GM19328 (cell line): ENCODE measurements around the gene MYOM3.

ENCODE experiments used
- ATAC-seq: cut with Tn5 transposase; IDR thresholded peaks from one replicate; pipeline ENCODE4 v1.9.1; 2021; ENCODE audit warnings: mild to moderate bottlenecking, moderate library complexity; ENCODE audit not compliant: unreplicated experiment

MYOM3 gene

GRCh38 chr1:24139222-24139489 is 27.2 kb upstream of the MYOM3 start:
- no peak for ATAC-seq

DNA sequence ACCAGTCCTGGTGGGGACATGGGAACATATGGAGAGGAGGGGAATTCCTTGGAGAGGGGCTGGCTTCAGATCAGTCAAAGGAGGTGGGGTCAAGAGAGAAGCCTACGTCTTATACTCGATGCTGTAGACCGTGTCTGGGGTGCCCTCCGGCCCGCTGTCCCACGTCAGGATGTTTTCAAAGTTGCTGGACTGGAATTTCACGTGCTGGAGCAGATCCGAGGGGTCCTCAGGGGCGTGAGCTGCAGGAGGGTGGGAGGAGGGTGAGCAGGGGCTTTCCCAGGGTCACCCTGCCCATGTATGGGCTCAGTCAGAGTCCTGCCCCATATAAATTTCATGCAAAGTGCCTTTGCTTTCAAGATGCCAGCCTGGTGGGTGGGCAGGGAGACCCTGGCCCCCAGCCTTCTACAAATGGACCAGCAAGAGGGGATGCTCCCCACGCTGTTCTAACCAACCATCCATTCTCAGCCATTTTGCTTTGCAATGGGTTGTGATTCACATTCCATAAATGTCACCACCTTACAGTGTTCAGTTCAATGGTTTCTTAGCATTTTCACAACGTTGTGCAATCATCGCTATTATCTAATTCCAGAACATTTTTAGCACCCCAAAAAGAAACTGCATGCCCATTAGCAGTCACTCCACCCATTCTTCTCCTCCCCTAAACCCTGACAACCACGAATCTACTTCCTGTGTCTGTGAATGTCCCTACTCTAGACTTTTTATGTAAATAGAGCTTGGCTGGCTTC is 26.7 kb upstream of the MYOM3 start:
- ATAC-seq: no peak

GRCh38 chr1:24136956-24137539 is 25.1 kb upstream of the MYOM3 start:
- ATAC-seq: no peak

DNA sequence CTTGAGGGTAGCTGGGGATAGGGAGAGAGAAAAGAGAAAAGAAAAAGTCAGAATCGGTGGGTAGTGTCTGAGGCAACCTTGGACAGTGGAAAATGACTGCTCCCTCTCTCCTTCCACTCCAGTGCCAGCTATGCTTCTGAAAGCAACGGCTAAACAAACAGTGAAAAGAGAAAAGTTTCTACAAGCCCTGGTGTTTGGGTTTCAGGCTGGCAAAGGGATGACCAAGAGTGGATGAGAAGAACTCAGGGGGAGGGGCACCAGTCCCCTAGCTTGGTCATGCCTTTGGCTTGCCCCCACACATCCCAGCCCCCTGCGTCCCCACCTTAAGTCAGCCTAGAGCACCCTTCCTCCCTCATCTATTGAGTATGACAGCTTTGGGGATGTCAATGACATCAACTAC is 22.4 kb upstream of the MYOM3 start:
- no peak for ATAC-seq

DNA sequence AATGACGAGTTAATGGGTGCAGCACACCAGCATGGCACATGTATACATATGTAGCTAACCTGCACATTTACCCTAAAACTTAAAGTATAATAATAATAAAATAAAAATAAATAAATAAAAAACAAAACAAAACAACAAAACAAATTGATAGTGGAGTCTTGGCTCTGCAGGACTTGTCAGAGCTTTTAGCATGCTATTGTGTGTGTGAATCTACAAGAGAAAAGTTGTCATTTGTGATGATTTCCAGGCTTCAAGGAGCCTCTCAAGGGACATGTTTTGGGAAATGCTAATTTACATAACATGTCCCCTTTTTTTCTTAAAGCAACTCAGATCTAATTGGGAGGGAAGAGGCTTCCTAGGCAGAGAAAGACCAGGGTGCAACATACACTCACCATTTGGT is 21.9 kb upstream of the MYOM3 start:
- ATAC-seq: no peak

DNA sequence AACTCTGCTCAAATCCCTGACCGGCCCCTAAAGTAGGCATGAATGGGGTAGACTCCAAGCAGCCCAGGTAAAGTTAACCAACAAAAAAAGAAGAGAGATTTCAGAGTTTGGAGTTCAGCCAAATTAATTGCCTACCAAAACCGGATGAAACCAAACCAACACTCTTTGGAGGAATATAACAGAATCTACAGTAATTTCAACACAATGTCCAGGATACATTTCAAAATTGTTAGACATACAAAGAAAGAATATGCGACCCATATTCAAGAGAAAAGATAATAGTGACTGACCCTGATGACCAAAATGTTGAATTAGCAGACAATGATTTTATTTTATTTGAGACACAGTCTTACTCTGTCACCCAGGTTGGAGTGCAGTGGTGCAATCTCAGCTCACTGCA is 18.4 kb upstream of the MYOM3 start:
- no peak for ATAC-seq

DNA sequence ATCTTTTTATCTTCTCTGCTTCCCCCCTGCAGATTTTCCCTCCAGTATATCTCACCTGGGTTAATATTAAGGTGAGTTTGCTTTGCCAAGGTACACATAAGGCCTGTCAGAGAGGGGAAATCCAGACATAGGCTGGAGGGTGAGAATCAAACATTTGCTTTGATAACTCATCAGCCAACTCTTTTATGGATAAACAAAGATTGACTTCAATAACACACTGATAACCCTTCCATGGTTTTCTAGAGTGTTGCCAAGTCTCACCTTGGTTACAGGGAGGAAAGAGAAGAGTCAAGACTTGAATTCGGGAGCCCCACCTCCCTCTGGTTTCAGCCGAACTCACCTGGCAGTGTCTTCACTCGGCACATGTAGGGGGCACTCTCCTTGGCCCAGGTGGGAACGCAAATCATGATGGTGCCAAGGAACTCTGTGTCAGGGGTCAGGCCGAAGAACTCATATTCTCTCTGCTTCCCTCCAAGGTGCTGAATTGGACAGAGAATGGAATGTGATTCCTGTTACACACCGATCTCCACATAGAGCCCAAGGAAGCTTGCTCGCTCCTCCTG is 15.9 kb upstream of the MYOM3 start:
- ATAC-seq: no peak

DNA sequence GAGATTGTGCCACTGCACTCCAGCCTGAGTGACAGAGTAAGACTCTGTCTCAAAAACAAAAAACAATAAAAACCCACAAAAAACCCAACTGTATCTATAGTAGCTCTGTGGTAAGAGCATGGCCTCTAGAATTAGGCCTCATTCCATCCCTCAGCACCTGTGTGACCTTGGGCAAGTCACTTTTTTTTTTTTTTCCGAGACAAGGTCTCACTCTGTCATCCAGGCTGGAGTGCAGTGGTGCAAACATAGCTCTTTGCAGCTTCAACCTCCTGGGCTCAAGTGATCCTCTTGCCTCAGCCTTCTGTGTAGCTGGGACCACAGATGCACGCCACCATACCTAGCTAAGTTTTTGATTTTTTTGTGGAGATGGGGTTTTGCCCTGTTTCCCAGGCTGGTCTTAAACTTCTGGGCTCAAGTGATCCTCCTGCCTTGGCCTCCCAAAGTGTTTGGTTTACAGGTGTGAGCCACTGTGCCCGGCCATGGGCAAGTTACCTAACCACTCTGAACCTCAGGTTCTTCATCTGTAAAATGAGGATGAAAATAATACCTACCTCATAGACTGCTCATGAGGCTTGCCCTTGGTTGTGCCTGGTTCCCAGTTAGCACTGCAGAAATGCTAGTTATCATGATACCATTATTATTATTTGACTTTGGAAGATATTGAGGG is 15.3 kb upstream of the MYOM3 start:
- no peak for ATAC-seq

- no peak for ATAC-seq
These were observed 14.7 kb upstream of the MYOM3 start for GRCh38 chr1:24126672-24127023.

DNA sequence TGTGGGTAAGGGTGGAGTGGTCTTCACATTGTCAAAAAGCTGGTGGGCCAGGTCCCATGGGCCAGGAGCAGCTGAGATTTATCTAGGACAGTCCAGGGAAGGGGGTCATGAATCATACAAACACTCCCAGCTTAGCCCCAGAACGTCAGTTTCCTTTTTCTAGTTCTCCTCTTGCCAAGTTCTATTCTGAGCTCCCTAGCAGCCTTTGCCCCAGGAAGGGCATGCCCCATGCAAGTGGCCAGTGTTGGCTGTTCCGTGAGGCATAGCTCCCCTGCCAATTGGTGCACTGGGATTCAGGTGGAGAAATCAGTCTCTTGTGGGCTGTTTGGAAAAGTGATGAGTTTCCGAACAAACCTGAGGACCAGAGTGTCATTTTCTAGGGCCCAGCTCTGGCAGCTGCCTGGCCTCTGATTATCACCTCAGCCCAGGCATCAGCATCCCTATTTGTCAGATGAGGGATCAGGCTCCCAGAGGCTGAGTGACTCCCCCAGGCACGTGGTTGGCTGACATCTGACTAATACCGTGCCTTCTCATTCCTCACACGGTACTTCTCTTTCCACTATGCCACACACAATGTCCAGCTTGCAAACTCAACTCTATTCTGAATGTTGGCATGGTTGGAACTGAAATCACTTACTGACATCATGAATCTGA is 14.2 kb upstream of the MYOM3 start:
- ATAC-seq: no peak

- ATAC-seq: no peak
These were observed 13.5 kb upstream of the MYOM3 start for GRCh38 chr1:24125456-24125855.

- ATAC-seq: no peak
These were observed 13.0 kb upstream of the MYOM3 start for GRCh38 chr1:24124980-24125379.

DNA sequence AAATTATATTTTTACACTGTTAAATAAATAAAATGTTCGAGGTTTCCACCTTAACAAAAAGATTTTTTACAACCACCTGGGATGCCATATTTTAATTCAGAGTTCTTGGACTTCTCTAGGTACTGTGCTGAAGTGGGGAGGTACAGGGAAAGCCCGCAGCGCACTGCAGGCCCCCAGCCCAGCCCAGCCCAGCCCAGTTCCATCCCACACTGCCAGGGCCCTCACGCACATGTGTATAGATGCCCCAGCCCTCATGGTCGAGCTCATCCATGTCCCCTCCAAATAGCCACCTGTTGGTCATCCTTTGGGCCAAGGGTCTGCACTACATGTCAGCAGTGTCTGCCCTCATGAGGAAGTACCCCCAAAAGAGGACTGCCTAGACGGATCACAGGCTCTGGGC is 11.7 kb upstream of the MYOM3 start:
- no peak for ATAC-seq

DNA sequence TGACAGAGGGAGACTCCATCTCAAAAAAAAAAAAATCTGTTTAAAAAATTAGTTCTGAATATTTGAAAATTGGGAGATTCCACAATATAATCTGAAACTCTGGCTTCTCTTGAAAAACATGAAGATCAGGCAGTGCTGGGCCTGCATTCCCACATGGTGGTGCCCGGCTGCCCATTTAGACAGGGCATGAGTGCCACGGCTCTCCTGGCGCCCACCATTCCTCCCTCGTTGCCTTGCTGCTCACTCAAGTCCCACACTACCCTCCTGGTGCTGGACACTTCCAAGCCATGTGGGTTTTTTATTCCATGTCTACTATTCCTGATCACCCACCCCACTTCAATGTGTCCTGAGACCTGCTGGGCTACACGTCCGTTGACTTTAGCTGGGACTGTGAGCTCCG is 10.8 kb upstream of the MYOM3 start:
- no peak for ATAC-seq

DNA sequence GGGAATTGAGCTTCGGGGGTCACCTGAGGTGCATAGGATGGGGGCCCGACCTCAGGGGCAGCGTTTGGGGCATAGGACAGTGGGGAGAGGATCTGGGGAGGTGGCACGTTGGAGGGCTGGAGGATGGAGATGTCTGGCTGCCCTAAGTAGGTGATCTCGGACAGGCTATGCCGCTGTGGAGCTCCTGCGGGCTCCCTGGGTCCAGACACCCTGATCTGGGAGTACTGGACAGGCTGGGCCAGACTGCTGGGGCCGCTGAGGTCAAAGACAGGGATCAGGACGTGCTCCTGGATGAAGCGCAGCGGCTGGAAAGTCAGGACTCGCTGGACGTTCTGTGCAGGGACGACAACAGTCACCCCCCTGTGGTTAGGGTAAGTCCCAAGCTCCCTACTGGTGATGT is 9.5 kb upstream of the MYOM3 start:
- no peak for ATAC-seq

DNA sequence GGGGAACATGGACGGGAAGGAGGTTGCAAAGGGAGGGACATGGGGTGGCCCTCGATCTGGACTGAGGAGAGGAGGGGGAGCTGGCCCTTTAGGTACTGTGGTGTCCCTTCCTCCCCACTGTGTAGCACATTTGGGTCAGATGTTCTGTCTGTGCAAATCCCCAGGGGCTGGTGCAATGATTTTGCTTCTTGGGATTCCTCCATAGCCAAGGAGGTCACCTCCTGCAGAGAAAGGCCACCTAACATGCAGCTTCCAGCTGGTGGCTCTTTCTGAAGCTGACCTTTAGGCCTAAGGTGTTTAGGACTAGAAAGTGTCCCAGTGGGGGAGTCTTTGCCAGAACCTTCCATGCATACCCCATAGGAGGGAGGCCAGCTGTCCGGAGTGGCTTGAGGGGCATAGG is 9.0 kb upstream of the MYOM3 start:
- no peak for ATAC-seq

DNA sequence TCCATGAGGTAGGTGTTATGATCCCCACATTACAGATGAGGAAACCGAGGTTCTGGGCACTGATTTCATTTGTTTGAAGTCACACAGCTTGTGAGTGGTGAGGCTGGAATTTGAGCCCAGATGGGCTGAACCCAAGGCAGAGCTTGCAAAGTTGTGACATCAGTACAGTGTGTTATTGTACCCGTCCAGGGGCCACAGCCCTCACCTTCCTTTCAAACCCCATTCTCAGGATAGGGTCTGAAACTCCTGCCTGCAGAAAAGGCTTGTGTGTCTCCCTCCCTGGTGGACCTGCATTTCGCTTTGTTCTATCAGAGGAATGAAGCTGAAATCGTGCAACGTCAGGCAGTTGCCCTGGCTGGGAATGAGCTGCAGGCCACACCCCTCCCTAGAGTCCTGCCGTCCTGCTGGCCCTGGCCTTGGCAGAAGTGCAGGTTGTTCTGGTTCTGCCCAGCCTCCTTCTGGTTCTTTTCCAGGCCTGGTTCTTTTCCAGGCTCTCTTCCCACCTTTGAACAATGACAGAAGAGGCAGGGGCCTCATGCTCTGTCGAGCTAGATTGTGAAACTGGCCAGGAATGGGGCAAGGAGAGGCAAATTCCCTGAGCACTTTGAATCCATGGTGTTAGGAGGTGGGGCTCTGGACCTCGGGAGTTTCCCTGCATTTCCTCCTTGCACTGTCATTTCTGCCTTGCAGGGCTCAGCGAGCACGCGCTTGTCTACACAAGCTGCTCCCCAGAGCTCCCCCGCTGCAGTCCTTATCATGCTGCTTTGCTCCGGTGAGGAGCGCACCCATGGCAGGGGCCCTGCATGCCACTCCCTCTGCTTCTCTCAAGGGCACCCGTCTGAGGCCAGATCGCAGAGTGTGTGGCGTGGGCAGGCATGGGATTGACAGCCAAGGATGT is 8.2 kb upstream of the MYOM3 start:
- ATAC-seq: no peak

GRCh38 chr1:24119489-24119858 is 7.5 kb upstream of the MYOM3 start:
- ATAC-seq: no peak

GRCh38 chr1:24118410-24119242 is 6.7 kb upstream of the MYOM3 start:
- ATAC-seq: no peak
